HG03457 (cell line): ENCODE measurements around the gene CRIP1.

Experiments used
- ATAC-seq: cut with Tn5 transposase; IDR thresholded peaks from one replicate; pipeline ENCODE4 v1.9.1; 2021; ENCODE audit warnings: moderate number of reproducible peaks; ENCODE audit not compliant: unreplicated experiment

Gene CRIP1

GRCh38 chr14:105469456-105470349, 17.0 kb upstream of the CRIP1 start:
- no peak for ATAC-seq

GRCh38 chr14:105470350-105471296, 16.1 kb upstream of the CRIP1 start:
- ATAC-seq, result no peak

DNA sequence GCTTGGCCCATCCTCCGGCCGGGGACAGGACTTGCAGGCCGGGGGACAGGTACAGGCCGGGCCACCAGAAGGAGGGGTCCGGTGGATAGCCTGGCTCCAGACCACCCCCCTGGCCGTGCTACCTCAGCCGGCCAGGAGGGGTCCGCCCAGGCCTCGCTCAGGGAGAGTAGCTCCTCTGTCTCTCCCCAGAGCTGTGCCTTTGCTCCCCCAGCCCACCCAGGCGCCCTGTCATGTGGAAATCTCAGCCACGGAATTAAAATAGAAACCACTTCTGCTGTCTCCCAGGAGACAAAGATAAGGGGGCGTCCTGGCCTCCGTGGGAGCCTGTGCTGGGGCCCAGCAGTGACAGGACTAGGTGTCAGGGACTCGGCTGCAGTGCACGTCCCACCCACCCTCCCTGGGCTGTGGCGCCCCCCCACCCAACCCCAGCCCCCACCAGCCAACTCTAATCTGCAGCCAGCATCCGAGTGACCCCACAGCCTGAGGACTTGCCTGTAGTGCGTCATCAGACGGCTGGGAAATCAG, 15.3 kb upstream of the CRIP1 start:
- no peak for ATAC-seq

- no peak for ATAC-seq
These were observed 14.7 kb upstream of the CRIP1 start for GRCh38 chr14:105471823-105472485.

DNA sequence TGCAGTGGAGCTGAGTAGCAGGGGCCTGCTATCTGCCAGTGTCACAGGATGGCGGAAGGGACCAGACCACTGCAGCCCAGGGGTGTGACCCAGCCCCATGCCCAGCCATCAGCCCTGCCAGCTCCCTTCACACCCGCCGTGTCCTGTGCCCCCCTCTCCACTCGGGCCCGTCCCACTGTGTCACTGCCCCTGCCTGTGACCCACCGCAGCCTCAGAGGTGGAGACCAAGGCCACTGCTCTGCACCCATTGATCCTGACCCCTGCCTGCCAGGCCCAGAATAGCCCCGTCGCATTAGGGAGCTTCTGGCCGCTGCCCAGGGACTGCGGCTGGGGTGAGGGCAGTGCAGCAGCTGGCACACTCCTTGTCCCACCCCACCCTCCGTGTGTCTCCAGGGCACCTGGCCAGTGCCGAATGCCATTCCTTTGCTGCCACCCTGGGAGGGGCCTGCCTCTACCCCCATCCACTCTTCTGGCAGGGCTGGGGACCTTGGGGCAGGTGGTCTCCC, 14.1 kb upstream of the CRIP1 start:
- no peak for ATAC-seq

GRCh38 chr14:105473033-105473676, 13.5 kb upstream of the CRIP1 start:
- no peak for ATAC-seq

DNA sequence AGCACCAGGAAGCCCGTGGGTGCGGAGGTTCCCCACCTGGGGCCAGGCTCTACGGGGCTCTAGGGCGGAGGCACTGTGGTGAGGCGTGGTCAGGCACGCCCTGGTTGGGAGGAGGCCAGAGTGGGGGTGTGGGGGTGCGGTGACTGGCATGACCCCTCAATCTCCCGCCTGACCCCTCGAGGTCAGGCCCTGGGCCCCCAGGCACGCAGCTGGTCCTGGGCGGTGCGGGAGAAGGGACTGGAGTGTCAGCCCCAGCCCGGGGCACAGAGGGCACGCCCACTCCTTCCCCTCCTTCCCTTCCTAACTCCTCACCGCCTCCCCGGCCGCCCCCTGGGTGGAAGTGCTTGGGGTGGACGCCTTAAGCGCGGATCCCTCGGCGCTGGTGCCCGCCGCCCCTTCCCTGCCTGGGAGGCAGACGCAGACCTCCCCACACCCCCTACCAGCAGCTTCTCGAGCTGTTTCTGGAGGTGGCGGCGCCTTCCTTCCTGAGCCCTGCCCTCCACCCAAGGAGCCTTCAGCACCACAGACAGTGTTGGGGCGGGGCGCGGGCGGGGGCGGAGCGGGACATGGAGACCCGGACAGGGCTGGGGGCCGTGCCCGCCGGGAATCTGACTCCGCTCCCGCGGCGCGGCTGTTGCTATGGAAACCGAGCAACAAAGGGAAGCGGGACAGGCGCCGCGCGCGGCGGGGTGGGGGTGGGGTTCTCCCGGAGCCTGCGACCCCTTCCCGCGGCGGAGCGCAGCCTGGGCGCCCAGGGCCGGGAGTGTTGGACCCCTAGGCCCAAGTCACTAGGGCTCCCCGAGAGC, 12.8 kb upstream of the CRIP1 start:
- no peak for ATAC-seq

- no peak for ATAC-seq
These were observed 12.0 kb upstream of the CRIP1 start, which contains the start of gene CRIP2 for GRCh38 chr14:105474483-105475268. Gene CRIP2 (plus strand): TSS chr14:105474821. CDS start chr14:105474863, 42 bp downstream.

DNA sequence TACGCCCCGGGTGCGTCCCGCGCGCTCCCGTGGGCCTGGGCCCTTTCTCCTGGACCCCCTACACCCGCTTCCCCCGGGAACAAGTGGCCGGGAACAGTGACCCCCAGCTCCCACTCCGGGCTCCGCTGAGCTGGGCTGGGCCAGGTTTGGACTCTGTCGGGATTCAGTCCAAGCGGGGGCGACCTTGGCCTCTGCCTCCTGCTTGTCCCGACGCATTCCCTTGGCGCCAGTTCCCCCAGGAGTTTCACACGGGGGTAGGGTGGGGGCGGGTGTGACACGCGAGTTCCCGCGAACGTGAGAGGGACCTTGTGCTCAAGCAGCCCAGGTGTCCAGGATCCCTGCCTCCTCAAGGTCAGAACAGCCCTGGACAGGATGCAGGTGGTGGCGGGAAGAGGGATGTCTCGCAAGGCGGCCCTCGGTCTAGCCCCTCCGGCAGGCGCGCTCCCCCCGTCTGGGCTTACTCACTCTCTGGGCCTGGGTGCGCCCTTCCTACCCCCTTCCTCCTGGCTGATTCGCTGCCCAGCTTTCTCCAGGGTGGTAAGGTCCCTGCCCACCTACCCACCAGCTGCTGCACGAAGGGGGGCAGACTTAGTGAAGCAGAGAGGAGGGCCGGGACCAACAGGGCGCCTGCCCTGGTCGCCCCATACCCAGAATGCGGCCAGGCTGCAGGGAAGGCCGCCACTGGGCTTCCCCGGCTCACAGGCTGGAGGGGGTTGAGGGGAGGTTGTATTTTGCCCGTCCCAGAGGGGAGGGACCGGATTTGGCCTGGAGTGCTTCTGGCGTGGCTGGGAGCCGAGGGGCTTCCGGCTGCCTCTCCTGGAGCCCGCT, 11.2 kb upstream of the CRIP1 start:
- ATAC-seq, result no peak

DNA sequence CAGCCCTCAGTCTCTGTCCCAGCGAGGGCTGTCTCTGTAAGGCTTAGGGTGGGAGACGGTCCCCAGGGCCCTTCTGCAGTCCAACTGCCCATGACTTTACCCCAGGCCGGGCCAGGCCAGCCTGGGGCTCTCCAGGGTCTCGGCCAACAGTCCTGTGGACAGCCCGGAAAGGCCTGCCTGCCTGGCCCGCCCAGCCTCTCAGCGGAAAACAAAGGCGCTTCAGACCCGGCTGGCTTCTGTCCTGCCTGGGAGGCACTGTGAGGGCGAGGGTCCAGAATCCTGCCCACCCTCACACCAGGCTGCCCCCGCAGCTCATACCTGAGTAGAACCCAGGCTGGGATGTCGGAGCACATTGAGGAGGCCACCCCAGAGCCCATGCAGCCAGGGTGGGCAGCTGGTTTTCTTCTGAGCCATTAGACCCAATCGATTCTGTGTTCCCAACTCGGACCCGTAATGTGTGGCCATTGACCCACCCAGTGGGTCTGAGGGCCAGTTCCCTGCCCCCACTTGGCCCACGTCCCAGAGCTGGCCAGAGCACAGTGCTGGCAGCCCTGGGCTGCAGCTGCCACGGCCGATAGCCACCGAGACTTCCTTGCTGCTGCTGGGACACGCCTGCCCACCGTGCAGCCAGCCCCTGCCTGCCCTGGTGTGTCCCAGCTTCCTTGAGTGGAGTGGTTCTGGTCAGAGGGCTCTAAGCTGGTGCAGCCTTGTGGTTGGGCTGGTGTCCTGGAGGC, 10.4 kb upstream of the CRIP1 start:
- no peak for ATAC-seq

GRCh38 chr14:105476831-105477659, 9.6 kb upstream of the CRIP1 start:
- no peak for ATAC-seq

DNA sequence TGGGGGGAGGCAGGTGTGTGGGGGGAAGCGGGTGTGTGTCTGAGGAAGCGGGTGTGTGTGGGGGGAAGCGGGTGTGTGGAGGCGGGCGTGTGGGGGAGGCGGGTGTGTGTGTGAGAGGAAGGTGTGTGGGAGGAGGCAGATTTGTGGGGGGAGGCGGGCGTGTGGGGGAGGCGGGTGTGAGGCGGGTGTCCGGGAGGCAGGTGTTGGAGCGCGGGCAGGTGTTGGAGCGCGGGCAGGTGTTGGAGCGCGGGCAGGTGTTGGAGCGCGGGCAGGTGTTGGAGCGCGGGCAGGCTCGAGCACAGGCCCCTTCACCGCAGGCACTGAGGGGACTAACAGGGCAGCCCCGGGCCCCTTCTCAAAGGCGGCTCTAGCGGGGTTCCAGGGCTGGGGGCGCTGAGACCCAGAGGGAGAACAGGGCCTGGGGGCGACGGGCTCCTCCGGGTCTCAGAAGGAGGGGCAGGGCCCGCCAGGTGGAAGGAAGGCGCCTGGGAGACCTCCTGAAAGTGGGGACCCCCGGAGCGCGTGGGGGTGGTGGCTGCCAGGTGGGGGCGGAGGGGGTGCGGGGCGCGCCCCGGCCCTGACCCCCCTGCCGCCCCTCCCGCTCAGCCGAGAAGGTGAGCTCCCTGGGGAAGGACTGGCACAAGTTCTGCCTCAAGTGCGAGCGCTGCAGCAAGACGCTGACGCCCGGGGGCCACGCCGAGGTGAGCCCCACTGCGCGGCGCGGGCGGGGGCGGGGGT, 8.9 kb upstream of the CRIP1 start:
- no peak for ATAC-seq

GRCh38 chr14:105478398-105479251, 8.1 kb upstream of the CRIP1 start:
- ATAC-seq, result no peak

GRCh38 chr14:105479431-105480158, 7.1 kb upstream of the CRIP1 start:
- no peak for ATAC-seq
